SK-N-SH (cell line): ENCODE data around the gene CNTNAP2.

Experiments
- CHD2 ChIP-seq: fragments of 150-350 bp; IDR thresholded peaks from 2 replicates; pipeline ENCODE4 v1.6.1; 2018; ENCODE audit warnings: low read length; ENCODE audit not compliant: partially characterized antibody
- EZH2phosphoT487 ChIP-seq: fragments of 200-600 bp; sonication (generic); IDR thresholded peaks from 2 replicates; pipeline ENCODE4 v1.6.1; 2017; ENCODE audit warnings: low read depth, mixed run types, mild to moderate bottlenecking, antibody characterized with exemption, moderate library complexity, borderline replicate concordance
- TAF1 ChIP-seq: IDR thresholded peaks from 2 replicates; pipeline ENCODE4 v1.6.1; 2012; ENCODE audit warnings: low read depth, mild to moderate bottlenecking, low read length, moderate library complexity, borderline replicate concordance
- YY1 ChIP-seq: IDR thresholded peaks from 2 replicates; pipeline ENCODE4 v1.4.0; 2012; ENCODE audit warnings: low read depth, mild to moderate bottlenecking

- TF ChIP-seq EZH2phosphoT487 (no peak), TAF1 (no peak), YY1 (no peak), CHD2 (no peak)
Measured at GRCh38 chr7:148210804-148211325, 2094.3 kb downstream of the CNTNAP2 start.
